ENCODE measurements around the gene SLC16A11.

DNA sequence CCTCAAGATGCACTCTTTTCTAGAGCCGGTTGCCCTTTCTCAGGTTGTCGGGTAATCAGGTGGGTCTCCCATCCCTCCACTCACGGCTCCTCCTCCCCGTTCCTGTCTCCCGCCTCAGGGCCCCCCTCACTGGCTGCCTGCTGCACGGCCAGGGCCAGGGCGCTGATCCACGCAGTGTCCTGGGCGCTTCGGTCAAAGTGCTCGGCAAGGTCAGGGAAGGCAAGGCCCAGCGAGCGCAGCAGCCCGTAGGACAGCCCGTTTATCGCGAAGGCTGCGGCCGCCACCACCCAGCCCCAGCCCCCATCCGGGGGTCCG, 753 bp downstream of the SLC16A11 start:
- TF ChIP-seq POLR2G (IDR thresholded peaks at IDR 0.05; ENCODE audit: low read depth, low read length) (0 out of 2 replicates have a peak, but pooled peaks have one; percentile 7), MAFK (IDR thresholded peaks at IDR 0.05; ENCODE audit: low read length) (no peak), MBD2 (IDR thresholded peaks at IDR 0.05; ENCODE audit: borderline replicate concordance, low read depth) (no peak), EZH2 (IDR thresholded peaks at IDR 0.05; ENCODE audit: borderline replicate concordance, low read depth, low read length) (no peak), RBM22 (IDR thresholded peaks at IDR 0.05; ENCODE audit: low read depth, low read length, poor library complexity, severe bottlenecking) (no peak), NR3C1 (CRISPR knock-in tag; IDR thresholded peaks at IDR 0.05) (no peak), NONO (IDR thresholded peaks at IDR 0.05; ENCODE audit: low read depth in 2 of 2, low read length in 1 of 2) (no peak)
- TF ChIP-seq, protein P1, sequence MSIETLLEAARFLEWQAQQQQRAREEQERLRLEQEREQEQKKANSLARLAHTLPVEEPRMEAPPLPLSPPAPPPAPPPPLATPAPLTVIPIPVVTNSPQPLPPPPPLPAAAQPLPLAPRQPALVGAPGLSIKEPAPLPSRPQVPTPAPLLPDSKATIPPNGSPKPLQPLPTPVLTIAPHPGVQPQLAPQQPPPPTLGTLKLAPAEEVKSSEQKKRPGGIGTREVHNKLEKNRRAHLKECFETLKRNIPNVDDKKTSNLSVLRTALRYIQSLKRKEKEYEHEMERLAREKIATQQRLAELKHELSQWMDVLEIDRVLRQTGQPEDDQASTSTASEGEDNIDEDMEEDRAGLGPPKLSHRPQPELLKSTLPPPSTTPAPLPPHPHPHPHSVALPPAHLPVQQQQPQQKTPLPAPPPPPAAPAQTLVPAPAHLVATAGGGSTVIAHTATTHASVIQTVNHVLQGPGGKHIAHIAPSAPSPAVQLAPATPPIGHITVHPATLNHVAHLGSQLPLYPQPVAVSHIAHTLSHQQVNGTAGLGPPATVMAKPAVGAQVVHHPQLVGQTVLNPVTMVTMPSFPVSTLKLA (conservative IDR thresholded peaks at IDR 0.05): no peak
- TF ChIP-seq, protein P2, sequence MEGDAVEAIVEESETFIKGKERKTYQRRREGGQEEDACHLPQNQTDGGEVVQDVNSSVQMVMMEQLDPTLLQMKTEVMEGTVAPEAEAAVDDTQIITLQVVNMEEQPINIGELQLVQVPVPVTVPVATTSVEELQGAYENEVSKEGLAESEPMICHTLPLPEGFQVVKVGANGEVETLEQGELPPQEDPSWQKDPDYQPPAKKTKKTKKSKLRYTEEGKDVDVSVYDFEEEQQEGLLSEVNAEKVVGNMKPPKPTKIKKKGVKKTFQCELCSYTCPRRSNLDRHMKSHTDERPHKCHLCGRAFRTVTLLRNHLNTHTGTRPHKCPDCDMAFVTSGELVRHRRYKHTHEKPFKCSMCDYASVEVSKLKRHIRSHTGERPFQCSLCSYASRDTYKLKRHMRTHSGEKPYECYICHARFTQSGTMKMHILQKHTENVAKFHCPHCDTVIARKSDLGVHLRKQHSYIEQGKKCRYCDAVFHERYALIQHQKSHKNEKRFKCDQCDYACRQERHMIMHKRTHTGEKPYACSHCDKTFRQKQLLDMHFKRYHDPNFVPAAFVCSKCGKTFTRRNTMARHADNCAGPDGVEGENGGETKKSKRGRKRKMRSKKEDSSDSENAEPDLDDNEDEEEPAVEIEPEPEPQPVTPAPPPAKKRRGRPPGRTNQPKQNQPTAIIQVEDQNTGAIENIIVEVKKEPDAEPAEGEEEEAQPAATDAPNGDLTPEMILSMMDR (IDR thresholded peaks at IDR 0.05 in 2 of 3, conservative IDR thresholded peaks at IDR 0.05 in 1 of 3; ENCODE audit: insufficient read depth in 2 of 3, low read depth in 1 of 3, low read length in 3 of 3): no peak
- TF ChIP-seq, protein P3, sequence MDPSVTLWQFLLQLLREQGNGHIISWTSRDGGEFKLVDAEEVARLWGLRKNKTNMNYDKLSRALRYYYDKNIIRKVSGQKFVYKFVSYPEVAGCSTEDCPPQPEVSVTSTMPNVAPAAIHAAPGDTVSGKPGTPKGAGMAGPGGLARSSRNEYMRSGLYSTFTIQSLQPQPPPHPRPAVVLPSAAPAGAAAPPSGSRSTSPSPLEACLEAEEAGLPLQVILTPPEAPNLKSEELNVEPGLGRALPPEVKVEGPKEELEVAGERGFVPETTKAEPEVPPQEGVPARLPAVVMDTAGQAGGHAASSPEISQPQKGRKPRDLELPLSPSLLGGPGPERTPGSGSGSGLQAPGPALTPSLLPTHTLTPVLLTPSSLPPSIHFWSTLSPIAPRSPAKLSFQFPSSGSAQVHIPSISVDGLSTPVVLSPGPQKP (CRISPR knock-in tag; IDR thresholded peaks at IDR 0.05): no peak
- TF ChIP-seq, protein P4, sequence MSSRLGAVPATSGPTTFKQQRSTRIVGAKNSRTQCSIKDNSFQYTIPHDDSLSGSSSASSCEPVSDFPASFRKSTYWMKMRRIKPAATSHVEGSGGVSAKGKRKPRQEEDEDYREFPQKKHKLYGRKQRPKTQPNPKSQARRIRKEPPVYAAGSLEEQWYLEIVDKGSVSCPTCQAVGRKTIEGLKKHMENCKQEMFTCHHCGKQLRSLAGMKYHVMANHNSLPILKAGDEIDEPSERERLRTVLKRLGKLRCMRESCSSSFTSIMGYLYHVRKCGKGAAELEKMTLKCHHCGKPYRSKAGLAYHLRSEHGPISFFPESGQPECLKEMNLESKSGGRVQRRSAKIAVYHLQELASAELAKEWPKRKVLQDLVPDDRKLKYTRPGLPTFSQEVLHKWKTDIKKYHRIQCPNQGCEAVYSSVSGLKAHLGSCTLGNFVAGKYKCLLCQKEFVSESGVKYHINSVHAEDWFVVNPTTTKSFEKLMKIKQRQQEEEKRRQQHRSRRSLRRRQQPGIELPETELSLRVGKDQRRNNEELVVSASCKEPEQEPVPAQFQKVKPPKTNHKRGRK (tag; IDR thresholded peaks at IDR 0.05): no peak
